Common myeloid progenitor, CD34-positive (primary cell): ENCODE results near the gene FUT9.

Experiments
- CTCF ChIA-PET: fragments of 350-600 bp; sonication (Branson Sonifier 250); formaldehyde crosslinking; loops from one replicate; lab custom pipeline; 2021; ENCODE audit warnings: antibody characterized with exemption; lab: Charles Lee
- POLR2A ChIA-PET: fragments of 350-600 bp; sonication (Branson Sonifier 250); formaldehyde crosslinking; loops from one replicate; lab custom pipeline; 2021; ENCODE audit warnings: antibody characterized with exemption; lab: Charles Lee
- DNase-seq, 3 donors: peaks; one replicate each; pipeline versions ENCODE4 v3.0.0 to v3.0.0-alpha.2; 2013
- H3K27ac ChIP-seq, 2 experiments: 1 replicate in 1 of 2; 2 replicates in 1 of 2; pipeline ENCODE4 v1.7.0; 2013; ENCODE audit warnings: inconsistent platforms in 2 of 2, low read length in 2 of 2, mild to moderate bottlenecking in 2 of 2, low read depth in 1 of 2, moderate library complexity in 1 of 2; ENCODE audit not compliant: severe bottlenecking in 2 of 2, insufficient read depth in 1 of 2, poor library complexity in 1 of 2
- H3K27me3 ChIP-seq, 5 experiments: replicated peaks in 2 of 5; 1 replicate in 3 of 5; 2 replicates in 2 of 5; pipeline versions ENCODE4 v1.6.1 to v1.7.0; 2013; ENCODE audit warnings: low read length in 4 of 5, mild to moderate bottlenecking in 2 of 5, moderate library complexity in 2 of 5, inconsistent platforms in 1 of 5; ENCODE audit not compliant: insufficient read depth in 5 of 5, control insufficient read depth in 4 of 5
- H3K36me3 ChIP-seq, 4 experiments: 1 replicate in 2 of 4; 2 replicates in 2 of 4; pipeline versions ENCODE4 v1.6.1 to v1.7.0; 2013; ENCODE audit warnings: low read length in 3 of 4, control low read depth in 1 of 4, mild to moderate bottlenecking in 1 of 4; ENCODE audit not compliant: control insufficient read depth in 4 of 4, insufficient read depth in 4 of 4
- H3K4me1 ChIP-seq, 4 experiments: 1 replicate in 3 of 4; 2 replicates in 1 of 4; pipeline versions ENCODE4 v1.6.1 to v1.7.1; 2013; ENCODE audit warnings: low read length in 3 of 4, mild to moderate bottlenecking in 3 of 4, control low read depth in 1 of 4, inconsistent platforms in 1 of 4, moderate library complexity in 1 of 4; ENCODE audit not compliant: control insufficient read depth in 4 of 4, insufficient read depth in 4 of 4; ENCODE audit errors: control extremely low read depth in 1 of 4
- H3K4me3 ChIP-seq, 7 experiments: 1 replicate in 4 of 7; 2 replicates in 3 of 7; pipeline versions ENCODE4 v1.5.1 to v1.7.0; 2013; ENCODE audit warnings: mild to moderate bottlenecking in 7 of 7, low read length in 6 of 7, moderate library complexity in 6 of 7, inconsistent platforms in 2 of 7, low read depth in 2 of 7, control low read depth in 1 of 7; ENCODE audit not compliant: insufficient read depth in 4 of 7, control insufficient read depth in 1 of 7; ENCODE audit errors: extremely low read depth in 1 of 7
- H3K9me3 ChIP-seq, 5 experiments: 1 replicate in 4 of 5; 2 replicates in 1 of 5; pipeline versions ENCODE4 v1.6.1 to v1.7.1; 2013; ENCODE audit warnings: low read length in 4 of 5, mild to moderate bottlenecking in 2 of 5, inconsistent platforms in 1 of 5, low read depth in 1 of 5, moderate library complexity in 1 of 5; ENCODE audit not compliant: control insufficient read depth in 4 of 5, insufficient read depth in 2 of 5; ENCODE audit errors: control extremely low read depth in 1 of 5
- WGBS: methylation state at CpG from one replicate; pipeline ENCODE4 v1.1.5; 2013; ENCODE audit not compliant: insufficient coverage; 5-methylcytosine and 5-hydroxymethylcytosine counted together

The FUT9 gene

GRCh38 chr6:96194675-96195074 is 178.9 kb downstream of the FUT9 start:
- Histone ChIP-seq H3K9me3 (no peaks in the 10 kb centered on the region), H3K27ac (no peak overlapping the region), H3K4me3 (no peak overlapping the region), H3K36me3 (no peaks in the 10 kb centered on the region), H3K27me3 (no peaks in the 10 kb centered on the region), H3K4me1 (no peaks in the 10 kb centered on the region)
- WGBS, result 63% methylated on average over 1 of the region's 1 CpG
- DNase-seq, result no peak
- CTCF ChIA-PET, result no interaction called here
- POLR2A ChIA-PET, result no interaction called here

- CTCF ChIA-PET, result no interaction called here
- POLR2A ChIA-PET, result no interaction called here
- H3K9me3 ChIP-seq, result no peaks in the 10 kb centered on the region
- no peak overlapping the region for H3K4me3 ChIP-seq
- H3K4me1 ChIP-seq, result no peaks in the 10 kb centered on the region
- WGBS, result 96% methylated on average over 3 of the region's 3 CpGs
- no peak overlapping the region for H3K27ac ChIP-seq
- no peaks in the 10 kb centered on the region for H3K36me3 ChIP-seq
- H3K27me3 ChIP-seq, result no peaks in the 10 kb centered on the region
- DNase-seq, result no peak
Measured at GRCh38 chr6:96195272-96195671, 179.5 kb downstream of the FUT9 start.

DNA sequence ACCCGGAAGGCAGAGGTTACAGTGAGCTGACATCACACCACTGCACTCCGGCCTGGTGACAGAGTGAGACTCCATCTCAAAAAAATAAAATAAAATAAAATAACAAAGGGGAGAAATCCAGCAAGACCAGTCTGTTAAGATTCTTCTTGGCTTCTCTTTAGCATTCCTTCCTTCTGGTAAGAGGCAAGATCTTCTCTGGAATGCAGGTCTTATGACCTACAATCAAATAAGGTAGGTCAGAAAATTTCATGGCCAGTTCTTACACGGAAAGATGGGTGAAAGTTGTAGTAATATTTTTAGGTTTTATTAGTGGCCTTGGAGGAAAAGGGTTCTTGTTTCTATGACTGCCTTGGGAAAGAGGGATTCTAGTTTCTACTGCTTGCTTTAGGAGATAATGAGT is 180.9 kb downstream of the FUT9 start:
- no peaks in the 10 kb centered on the region for H3K4me1 ChIP-seq
- WGBS, result no CpG with 5 or more reads among the region's 3 CpGs
- no peak overlapping the region for H3K4me3 ChIP-seq
- no peaks in the 10 kb centered on the region for H3K36me3 ChIP-seq
- ChIA-PET CTCF (no interaction called here), POLR2A (no interaction called here)
- H3K9me3 ChIP-seq, result no peaks in the 10 kb centered on the region
- no peak overlapping the region for H3K27ac ChIP-seq
- H3K27me3 ChIP-seq, result no peaks in the 10 kb centered on the region
- DNase-seq, result no peak

- Histone ChIP-seq H3K9me3 (no peaks in the 10 kb centered on the region), H3K27ac (no peak overlapping the region), H3K27me3 (no peaks in the 10 kb centered on the region), H3K4me1 (no peaks in the 10 kb centered on the region), H3K36me3 (no peaks in the 10 kb centered on the region), H3K4me3 (no peak overlapping the region)
- no peak for DNase-seq
- POLR2A ChIA-PET, result no interaction called here
- CTCF ChIA-PET, result no interaction called here
Measured at GRCh38 chr6:96197241-96197640, 181.5 kb downstream of the FUT9 start.

DNA sequence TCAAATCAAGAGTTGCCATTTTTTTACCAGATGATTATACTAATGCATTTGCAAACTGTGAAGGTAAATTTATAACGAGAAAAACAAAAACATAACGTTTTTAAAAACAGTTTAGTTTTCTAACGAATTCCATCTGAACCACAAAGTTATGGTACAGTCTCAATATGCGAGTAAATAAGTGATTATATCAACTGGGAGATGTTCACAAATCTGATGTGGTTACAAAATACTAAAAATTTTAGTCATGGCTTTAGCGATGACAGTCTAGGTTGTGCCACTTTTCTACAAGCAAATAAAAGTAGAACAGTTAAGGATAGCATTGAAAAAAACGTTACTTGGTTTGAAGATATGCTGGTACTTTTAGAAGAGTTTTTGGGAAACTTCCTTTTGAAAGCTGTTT is 186.8 kb downstream of the FUT9 start:
- no peak overlapping the region for H3K4me3 ChIP-seq
- POLR2A ChIA-PET, result no interaction called here
- 76% methylated on average over 3 of the region's 6 CpGs for WGBS
- CTCF ChIA-PET, result no interaction called here
- H3K36me3 ChIP-seq, result no peaks in the 10 kb centered on the region
- no peaks in the 10 kb centered on the region for H3K4me1 ChIP-seq
- no peak overlapping the region for H3K27ac ChIP-seq
- no peak for DNase-seq
- H3K27me3 ChIP-seq, result no peaks in the 10 kb centered on the region
- H3K9me3 ChIP-seq, result no peaks in the 10 kb centered on the region

- Histone ChIP-seq H3K27ac (no peak overlapping the region), H3K36me3 (no peaks in the 10 kb centered on the region), H3K9me3 (no peaks in the 10 kb centered on the region), H3K4me3 (no peak overlapping the region), H3K4me1 (no peaks in the 10 kb centered on the region), H3K27me3 (no peaks in the 10 kb centered on the region)
- DNase-seq, result no peak
- ChIA-PET CTCF (no interaction called here), POLR2A (no interaction called here)
- WGBS, result no CpG with 5 or more reads among the region's 2 CpGs
Measured at GRCh38 chr6:96211341-96211740, 195.6 kb downstream of the FUT9 start.

- CTCF ChIA-PET, result no interaction called here
- Histone ChIP-seq H3K4me3 (no peak overlapping the region), H3K27me3 (no peaks in the 10 kb centered on the region), H3K27ac (no peak overlapping the region), H3K4me1 (no peaks in the 10 kb centered on the region), H3K9me3 (no peaks in the 10 kb centered on the region), H3K36me3 (no peaks in the 10 kb centered on the region)
- no peak for DNase-seq
- POLR2A ChIA-PET, result no interaction called here
Measured at GRCh38 chr6:96212066-96212465, 196.3 kb downstream of the FUT9 start.

- ChIA-PET POLR2A (no interaction called here), CTCF (no interaction called here)
- no peaks in the 10 kb centered on the region for H3K9me3 ChIP-seq
- no peaks in the 10 kb centered on the region for H3K36me3 ChIP-seq
- no peak overlapping the region for H3K4me3 ChIP-seq
- H3K27me3 ChIP-seq, result no peaks in the 10 kb centered on the region
- no peaks in the 10 kb centered on the region for H3K4me1 ChIP-seq
- WGBS, result no CpG with 5 or more reads among the region's 3 CpGs
- DNase-seq, result no peak
- H3K27ac ChIP-seq, result no peak overlapping the region
Measured at GRCh38 chr6:96213784-96214183, 198.0 kb downstream of the FUT9 start.
